GM13976 (cell line): ENCODE results near the gene EMILIN3.

ENCODE experiments used
- DNase-seq: peaks from one replicate; pipeline ENCODE4 v3.0.0; 2012; ENCODE audit warnings: low spot score
- in situ Hi-C: fragments of 300-500 bp; cut with MboI; formaldehyde crosslinking; loops from one replicate; pipeline ENCODE4 v1.12.0; 2022; ENCODE audit warnings: low sequenced_read_pairs, mixed read lengths, inconsistent platforms; ENCODE audit not compliant: unreplicated experiment
- TF ChIP-seq, protein P1 (sequence below): IDR thresholded peaks from 2 replicates; pipeline ENCODE4 v1.5.1; 2012; ENCODE audit warnings: borderline replicate concordance, mild to moderate bottlenecking; ENCODE audit not compliant: insufficient read depth; ENCODE audit errors: extremely low read depth, missing control alignments, control extremely low read depth

EMILIN3 gene

DNA sequence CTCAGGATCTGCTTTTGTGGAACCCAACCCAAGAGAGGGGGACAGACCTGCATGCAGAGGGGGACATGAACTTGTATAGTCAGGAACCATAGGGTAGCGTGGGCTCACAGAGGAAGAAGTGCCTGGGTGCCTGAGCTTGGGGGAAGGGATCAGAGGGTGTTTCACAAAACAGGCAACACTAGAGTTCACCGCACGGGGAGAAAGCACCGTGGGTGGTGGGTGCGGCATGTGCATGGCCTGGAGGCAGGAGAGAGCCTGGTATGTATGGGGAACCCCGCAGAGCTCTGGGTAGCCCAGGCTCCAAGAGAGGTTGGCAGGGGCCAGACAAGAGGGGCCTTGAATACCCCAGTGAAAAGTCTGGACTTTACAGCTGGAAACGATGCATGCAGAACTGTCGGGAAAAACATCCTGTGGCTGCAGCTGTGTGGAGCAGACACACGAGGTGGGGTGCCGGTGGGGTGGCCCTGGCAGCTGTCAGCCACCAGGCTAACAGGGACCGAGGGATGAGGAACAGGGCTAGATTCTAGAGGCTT is 6.7 kb upstream of the EMILIN3 start:
- DNase-seq = no peak
- TF ChIP-seq, protein P1, sequence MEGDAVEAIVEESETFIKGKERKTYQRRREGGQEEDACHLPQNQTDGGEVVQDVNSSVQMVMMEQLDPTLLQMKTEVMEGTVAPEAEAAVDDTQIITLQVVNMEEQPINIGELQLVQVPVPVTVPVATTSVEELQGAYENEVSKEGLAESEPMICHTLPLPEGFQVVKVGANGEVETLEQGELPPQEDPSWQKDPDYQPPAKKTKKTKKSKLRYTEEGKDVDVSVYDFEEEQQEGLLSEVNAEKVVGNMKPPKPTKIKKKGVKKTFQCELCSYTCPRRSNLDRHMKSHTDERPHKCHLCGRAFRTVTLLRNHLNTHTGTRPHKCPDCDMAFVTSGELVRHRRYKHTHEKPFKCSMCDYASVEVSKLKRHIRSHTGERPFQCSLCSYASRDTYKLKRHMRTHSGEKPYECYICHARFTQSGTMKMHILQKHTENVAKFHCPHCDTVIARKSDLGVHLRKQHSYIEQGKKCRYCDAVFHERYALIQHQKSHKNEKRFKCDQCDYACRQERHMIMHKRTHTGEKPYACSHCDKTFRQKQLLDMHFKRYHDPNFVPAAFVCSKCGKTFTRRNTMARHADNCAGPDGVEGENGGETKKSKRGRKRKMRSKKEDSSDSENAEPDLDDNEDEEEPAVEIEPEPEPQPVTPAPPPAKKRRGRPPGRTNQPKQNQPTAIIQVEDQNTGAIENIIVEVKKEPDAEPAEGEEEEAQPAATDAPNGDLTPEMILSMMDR = no peak
- in situ Hi-C loops = no loop called here

DNA sequence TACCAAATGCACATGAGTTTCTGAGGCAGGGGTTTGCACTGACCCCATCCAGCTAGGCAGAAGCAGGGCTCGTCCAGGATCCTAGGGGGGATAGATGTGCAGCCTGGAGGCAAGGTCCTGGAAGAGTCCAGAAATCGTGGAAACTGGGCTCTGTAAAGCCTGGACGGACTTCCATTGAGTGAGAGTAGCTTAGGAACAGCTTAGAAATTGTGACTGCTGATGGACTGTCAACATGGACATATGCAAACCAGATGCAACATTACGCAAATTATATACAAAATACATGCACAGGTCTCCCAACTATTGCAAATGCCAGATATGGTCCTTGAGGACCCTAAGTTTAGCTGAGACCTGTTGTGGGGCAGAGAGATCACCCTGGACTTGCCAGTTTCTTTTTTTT is 4.8 kb upstream of the EMILIN3 start:
- in situ Hi-C loops = no loop called here
- DNase-seq = no peak
- TF ChIP-seq, protein P1 = no peak

DNA sequence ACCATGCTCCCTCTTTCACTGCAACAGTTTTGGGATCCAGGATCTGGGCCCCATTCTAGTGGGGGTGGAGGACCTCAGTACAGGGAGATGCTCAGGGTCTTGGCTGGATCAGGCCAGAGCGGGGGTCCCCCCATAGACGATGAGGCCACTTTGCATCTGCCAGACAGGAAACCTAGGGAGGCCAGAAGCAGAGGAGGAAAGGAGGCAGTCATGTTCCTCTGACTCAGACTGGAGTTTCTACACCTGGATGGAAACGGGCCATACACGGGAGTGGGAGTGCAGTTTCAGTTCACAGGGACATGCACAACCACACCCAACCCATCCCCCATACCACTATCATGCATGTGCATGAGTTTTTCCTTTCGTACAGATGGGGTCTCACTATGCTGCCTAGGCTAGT is 3.6 kb upstream of the EMILIN3 start:
- TF ChIP-seq, protein P1 = no peak
- in situ Hi-C loops = no loop called here
- DNase-seq = no peak

DNA sequence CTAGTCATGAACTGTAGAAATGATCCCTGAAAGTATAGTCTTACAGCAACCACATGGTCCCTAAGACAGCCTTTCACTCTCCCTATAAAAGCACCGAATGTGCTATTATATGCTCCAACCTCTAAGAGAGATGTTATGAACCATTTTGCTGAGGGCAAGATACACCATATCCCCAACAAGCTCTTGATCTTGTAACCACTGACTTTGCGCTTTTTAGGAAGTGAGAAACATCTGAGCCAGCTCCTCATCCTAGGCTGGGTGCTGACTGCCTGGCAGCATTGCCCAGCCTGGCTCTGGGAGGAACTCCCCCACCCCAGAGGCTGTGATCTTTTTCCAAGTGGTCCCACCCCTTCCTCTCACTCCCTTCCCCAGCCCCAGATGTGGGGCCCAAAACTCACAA is 3.1 kb upstream of the EMILIN3 start:
- in situ Hi-C loops = no loop called here
- TF ChIP-seq, protein P1 = no peak
- no peak for DNase-seq

DNA sequence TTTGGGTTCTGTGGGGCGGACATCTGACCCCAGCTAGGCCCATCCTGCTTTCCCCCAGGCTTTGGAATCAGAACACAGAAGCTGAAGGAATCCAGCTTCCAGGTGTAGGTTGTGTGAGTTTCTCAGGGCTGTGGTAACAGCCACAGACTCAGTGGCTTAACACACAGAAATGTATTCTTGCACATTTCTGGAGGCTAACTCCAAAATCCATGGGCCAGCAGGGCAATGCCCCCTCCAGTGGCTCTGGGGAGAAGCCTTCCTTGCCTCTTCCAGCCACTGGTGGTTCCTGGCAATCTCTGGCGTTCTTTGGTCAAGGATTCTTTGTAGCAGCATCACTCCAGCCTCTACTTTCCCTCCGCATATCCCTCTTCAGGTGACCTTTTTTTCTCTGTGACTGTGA is 1.3 kb upstream of the EMILIN3 start:
- TF ChIP-seq, protein P1 = no peak
- DNase-seq = no peak
- in situ Hi-C loops = no loop called here

DNA sequence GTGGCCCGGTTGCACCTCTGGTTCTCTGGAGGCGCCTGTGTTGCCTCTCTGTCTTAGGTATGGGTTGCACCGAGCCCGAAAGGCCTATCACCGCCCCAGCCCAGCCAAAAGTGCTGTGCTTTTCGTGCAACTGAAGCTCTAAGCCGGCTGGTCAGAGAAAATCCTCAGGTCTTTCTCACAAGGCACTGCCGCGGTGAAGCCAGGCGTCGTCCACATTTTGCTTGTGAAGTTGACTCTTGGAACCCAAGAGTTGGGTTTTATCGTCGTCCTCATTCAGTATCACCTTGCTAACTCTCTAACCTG is 726 bp upstream of the EMILIN3 start:
- TF ChIP-seq, protein P1 = no peak
- no peak for DNase-seq
- in situ Hi-C loops = no loop called here
